Progenitor cell of endocrine pancreas (in vitro differentiated cells): ENCODE measurements around the gene DOLK. TPM values are rescaled to one million over a fixed set of nuclear protein-coding genes. Genes with fewer than 3 reads are reported as not detected.

Source experiments
- DNase-seq: peaks from one replicate; pipeline ENCODE4 v3.0.0; 2021; ENCODE audit warnings: low spot score; ENCODE audit not compliant: unreplicated experiment
- H3K27ac Mint-ChIP-seq: 2 replicates; pipeline ENCODE4 v1.8.0; 2021; ENCODE audit warnings: mild to moderate bottlenecking, moderate library complexity, mixed read lengths
- H3K27me3 Mint-ChIP-seq: 2 replicates; pipeline ENCODE4 v1.8.0; 2021; ENCODE audit warnings: mixed read lengths
- H3K36me3 Mint-ChIP-seq: 2 replicates; pipeline ENCODE4 v1.8.0; 2022; ENCODE audit warnings: mixed read lengths; ENCODE audit not compliant: insufficient read depth
- H3K4me1 Mint-ChIP-seq: 2 replicates; pipeline ENCODE4 v1.8.0; 2021; ENCODE audit warnings: low read depth, mixed read lengths
- H3K4me3 Mint-ChIP-seq: 2 replicates; pipeline ENCODE4 v1.8.0; 2021; ENCODE audit warnings: low read depth, mild to moderate bottlenecking, moderate library complexity, mixed read lengths
- H3K9me3 Mint-ChIP-seq: 2 replicates; pipeline ENCODE4 v1.8.0; 2021; ENCODE audit warnings: low read depth, mixed read lengths
- total RNA-seq: library from RNA; stranded (reverse); gene quantifications from 2 replicates; pipeline ENCODE4 v1.2.1, GENCODE V29; 2021
- TF ChIP-seq, protein P1 (sequence below): fragments of 200-600 bp; sonication (generic); IDR thresholded peaks from one replicate; pipeline ENCODE4 v1.5.0; 2021; ENCODE audit warnings: antibody characterized with exemption, mild to moderate bottlenecking; ENCODE audit not compliant: unreplicated experiment

Gene DOLK
- total RNA-seq, 1 donor from 2014 or later, result 16.3 TPM

DNA sequence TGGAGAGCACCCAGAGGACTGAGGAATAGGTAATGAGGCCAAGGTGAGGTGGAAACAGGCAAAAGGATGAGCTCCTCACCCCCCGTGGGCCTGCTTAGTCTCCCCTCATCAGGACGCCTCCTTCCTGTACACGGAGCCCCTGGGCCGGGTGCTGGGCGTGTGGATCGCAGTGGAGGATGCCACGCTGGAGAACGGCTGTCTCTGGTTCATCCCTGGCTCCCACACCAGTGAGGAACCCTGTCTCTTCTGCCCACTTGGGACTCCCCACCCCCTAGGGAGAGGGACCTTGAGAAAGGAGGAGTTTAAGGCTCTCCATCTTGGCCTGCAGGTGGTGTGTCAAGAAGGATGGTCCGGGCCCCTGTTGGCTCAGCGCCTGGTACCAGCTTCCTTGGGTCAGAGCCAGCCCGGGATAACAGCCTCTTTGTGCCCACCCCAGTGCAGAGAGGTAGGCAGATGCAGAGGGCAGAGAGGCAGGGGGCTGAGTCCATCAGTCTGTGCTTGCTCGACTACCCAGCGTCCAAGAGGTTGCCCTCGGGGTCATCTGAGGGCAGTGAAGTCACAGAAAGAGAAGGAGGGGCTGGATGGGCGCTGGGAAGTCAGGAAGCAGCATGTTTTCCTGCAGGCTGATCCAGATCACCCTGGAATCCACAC, 7.0 kb downstream of the DOLK start:
- DNase-seq, result no peak
- Mint-ChIP-seq H3K27ac (no peak overlapping the region), H3K27me3 (no peaks in the 10 kb centered on the region), H3K36me3 (no peaks in the 10 kb centered on the region), H3K9me3 (no peaks in the 10 kb centered on the region), H3K4me1 (peaks cover 3% of the 10 kb centered on the region), H3K4me3 (no peak overlapping the region)
- TF ChIP-seq, protein P1, sequence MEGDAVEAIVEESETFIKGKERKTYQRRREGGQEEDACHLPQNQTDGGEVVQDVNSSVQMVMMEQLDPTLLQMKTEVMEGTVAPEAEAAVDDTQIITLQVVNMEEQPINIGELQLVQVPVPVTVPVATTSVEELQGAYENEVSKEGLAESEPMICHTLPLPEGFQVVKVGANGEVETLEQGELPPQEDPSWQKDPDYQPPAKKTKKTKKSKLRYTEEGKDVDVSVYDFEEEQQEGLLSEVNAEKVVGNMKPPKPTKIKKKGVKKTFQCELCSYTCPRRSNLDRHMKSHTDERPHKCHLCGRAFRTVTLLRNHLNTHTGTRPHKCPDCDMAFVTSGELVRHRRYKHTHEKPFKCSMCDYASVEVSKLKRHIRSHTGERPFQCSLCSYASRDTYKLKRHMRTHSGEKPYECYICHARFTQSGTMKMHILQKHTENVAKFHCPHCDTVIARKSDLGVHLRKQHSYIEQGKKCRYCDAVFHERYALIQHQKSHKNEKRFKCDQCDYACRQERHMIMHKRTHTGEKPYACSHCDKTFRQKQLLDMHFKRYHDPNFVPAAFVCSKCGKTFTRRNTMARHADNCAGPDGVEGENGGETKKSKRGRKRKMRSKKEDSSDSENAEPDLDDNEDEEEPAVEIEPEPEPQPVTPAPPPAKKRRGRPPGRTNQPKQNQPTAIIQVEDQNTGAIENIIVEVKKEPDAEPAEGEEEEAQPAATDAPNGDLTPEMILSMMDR, result no peak

DNA sequence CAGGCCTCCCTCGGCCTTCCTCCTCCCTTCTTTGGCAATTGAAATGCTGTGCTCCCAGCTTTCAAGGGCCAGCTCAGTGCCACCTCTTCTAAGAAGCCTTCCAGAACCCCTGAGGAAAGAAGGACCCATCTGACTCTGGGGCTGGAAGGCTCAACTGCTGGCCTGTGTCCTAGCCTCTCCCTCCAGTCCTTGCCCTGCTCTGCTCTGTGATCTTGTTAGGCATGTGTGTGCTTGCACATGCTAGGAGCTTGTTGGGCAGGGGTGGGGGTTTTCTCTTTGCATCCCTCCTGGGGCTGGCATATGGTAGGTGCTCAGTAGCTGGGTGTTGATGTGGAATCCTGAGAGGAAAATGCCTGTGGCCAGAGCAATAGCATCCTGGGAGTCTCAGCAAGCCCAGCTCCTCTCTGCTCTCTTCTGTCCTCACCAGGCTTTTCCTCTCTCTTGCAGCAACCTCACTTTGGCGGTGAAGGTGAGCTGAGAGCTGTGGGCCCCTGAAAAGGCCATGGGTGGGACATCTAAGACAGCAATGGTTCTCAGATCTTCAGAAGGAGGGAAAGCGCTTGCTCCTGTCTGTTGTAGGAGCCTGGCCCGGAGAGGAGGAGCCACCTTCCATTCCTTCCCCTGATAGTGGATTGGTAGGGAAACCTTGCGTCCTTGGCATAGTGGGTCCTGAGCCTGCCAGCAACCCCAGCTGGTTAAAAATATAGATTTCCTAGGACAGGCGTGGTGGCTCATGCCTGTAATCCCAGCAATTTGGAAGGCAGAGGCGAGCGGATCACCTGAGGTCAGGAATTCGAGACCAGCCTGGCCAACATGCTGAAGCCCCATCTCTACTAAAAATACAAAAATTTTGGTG, 9.9 kb downstream of the DOLK start:
- TF ChIP-seq, protein P1, result no peak
- no peaks in the 10 kb centered on the region for H3K4me1 Mint-ChIP-seq
- H3K36me3 Mint-ChIP-seq, result no peaks in the 10 kb centered on the region
- no peaks in the 10 kb centered on the region for H3K9me3 Mint-ChIP-seq
- H3K27me3 Mint-ChIP-seq, result no peaks in the 10 kb centered on the region
- no peak overlapping the region for H3K4me3 Mint-ChIP-seq
- no peak overlapping the region for H3K27ac Mint-ChIP-seq
- no peak for DNase-seq

DNA sequence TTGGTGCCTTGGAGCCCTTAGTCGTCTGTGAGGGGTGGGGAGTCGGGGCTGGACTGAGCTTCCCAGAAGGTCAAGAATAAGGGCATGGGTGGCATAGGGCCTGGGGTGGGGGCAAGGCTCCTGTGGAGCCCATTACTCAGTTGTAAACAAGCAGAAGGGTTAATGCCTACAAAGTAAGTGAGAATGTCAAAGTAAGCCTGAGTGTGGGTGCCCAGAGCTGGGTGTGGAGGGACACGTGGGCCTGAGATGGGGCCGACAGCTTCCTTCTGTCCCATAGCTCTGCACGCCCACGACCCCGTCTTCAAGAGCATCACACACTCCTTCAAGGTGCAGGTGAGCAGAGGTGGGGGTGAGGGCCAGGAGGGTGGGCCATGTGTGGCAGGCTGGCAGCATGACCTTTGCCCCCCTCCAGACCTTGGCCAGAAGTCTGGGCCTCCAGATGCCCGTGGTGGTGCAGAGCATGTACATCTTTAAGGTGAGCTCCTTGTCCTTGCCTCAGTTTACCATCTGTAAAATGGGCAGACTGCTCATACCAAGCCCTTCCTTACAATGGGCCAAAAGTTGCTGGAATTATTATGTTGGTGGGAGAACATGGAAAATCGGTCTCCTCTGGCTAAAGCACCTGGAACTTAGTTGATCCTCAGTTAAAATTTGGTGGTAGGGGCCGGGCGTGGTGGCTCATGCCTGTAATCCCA, 11.1 kb downstream of the DOLK start:
- H3K4me1 Mint-ChIP-seq, result no peaks in the 10 kb centered on the region
- H3K4me3 Mint-ChIP-seq, result no peak overlapping the region
- no peaks in the 10 kb centered on the region for H3K36me3 Mint-ChIP-seq
- no peaks in the 10 kb centered on the region for H3K9me3 Mint-ChIP-seq
- H3K27me3 Mint-ChIP-seq, result no peaks in the 10 kb centered on the region
- no peak for DNase-seq
- TF ChIP-seq, protein P1, result no peak
- H3K27ac Mint-ChIP-seq, result no peak overlapping the region

DNA sequence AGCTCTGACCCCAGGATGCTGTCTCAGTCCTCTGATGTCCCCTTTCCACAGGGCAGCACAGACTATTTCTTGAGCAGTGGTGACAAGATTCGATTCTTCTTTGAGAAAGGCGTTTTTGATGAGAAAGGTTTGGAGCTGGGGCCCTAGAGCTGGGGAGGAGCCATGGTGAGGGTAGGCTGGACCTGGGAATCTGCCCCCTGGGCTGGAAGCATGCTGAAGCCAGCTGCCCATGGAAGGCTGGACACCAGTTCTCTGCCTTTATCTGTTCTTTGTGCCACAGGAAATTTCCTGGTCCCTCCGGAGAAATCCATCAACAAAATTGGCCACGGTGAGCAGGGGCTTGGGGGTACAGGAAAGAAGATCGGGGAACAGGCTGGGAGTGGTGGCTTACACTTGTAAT, 13.7 kb downstream of the DOLK start:
- TF ChIP-seq, protein P1, result no peak
- Mint-ChIP-seq H3K4me3 (no peak overlapping the region), H3K4me1 (no peaks in the 10 kb centered on the region), H3K36me3 (no peaks in the 10 kb centered on the region), H3K27me3 (no peaks in the 10 kb centered on the region), H3K9me3 (no peaks in the 10 kb centered on the region), H3K27ac (no peak overlapping the region)
- no peak for DNase-seq

DNA sequence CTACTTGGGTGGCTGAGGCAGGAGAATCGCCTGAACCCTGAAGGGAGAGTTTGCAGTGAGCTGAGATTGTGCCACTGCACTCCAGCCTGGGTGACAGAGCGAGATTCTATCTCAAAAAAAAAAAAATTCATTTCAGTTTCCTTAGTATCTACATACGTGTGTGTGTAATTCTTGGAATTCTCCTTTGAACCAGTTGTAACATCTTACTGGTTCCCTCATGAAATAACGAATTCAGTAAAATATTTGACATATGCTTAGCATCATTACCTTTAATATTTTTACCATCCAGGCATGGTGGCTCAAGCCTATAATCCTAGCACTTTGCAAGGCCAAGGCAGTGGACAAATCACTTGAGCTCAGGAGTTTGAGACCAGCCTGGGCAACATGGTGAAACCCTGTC, 17.8 kb downstream of the DOLK start:
- Mint-ChIP-seq H3K4me3 (no peak overlapping the region), H3K27me3 (no peaks in the 10 kb centered on the region), H3K27ac (no peak overlapping the region), H3K4me1 (peaks cover 4% of the 10 kb centered on the region), H3K9me3 (no peaks in the 10 kb centered on the region), H3K36me3 (peaks cover 2% of the 10 kb centered on the region)
- TF ChIP-seq, protein P1, result no peak
- DNase-seq, result no peak
